Dermis blood vessel endothelial cell (primary cell): ENCODE measurements around the gene CEBPZ. TPM values are rescaled to one million over a fixed set of nuclear protein-coding genes. Genes with fewer than 3 reads are reported as not detected.

Experiments
- DNase-seq: peaks from one replicate; pipeline ENCODE4 v3.0.0; 2010
- total RNA-seq: library from RNA; depleted of rRNA; stranded (reverse); fragments of >200 nt; gene quantifications from 2 replicates; pipeline ENCODE4 v1.2.3, GENCODE V29; 2014

The CEBPZ gene
- total RNA-seq, 1 donor from 2014 or later: 56.0 TPM

- no peak for DNase-seq
These were observed 50.8 kb downstream of the CEBPZ start for GRCh38 chr2:37180640-37181039.

GRCh38 chr2:37180006-37180639, 51.3 kb downstream of the CEBPZ start:
- DNase-seq: no peak

DNA sequence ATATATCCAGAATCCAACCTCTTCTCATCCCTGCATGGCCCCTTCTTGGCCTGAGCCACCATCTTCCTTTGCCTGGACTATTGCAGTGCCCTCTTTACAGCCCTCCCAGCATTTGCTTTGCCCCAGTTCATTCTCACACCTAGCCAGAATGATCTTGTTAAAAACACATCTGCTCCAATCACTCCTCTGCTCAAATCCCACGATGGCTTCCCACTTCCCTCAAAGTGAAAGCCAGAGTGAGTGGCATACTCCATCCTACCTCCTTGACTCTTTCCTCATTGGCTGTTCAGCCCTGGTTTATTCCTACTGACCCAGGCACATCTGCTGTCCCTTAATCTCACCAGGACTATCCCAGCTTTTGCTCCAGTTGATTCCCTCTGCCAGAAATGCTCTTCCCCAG, 57.7 kb downstream of the CEBPZ start:
- no peak for DNase-seq

- DNase-seq: no peak
These were observed 59.8 kb downstream of the CEBPZ start for GRCh38 chr2:37171624-37171950.

DNA sequence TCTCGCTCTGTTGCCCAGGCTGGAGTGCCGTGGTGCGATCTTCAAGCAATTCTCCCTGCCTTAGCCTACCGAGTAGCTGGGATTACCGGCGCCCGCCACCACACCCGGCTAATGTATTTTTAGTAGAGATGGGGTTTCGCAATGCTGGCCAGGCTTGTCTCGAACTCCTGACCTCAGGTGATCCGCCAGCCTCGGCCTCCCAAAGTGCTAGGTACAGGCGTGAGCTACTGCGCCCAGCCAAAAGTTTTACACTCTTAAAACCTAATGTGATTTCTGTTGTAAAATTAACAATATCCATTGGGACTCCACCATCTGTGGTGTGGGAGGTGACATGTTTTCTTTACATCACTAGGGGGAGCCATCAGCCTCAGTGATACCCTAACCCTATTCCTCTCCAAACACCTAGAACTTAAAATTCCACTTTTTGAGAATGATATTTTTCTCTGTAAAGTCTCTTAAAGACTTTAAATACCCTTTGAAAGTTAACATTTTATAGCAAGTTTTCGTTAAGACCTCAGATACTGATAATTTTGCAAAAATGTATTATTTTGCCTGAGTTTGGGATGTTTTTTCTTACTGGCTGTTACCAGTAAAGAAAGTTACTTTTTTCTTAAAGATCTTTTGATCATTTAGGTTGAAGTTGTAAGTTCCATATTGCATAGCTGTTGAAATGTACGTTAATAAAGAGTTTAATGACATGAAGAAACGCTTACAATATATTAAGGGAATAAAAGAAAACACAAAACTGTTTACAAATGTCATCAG, 63.0 kb downstream of the CEBPZ start:
- DNase-seq: peak; percentile 73

GRCh38 chr2:37167636-37168180, 63.7 kb downstream of the CEBPZ start:
- peak; percentile 6 for DNase-seq

GRCh38 chr2:37164757-37165156, 66.6 kb downstream of the CEBPZ start:
- DNase-seq: no peak

DNA sequence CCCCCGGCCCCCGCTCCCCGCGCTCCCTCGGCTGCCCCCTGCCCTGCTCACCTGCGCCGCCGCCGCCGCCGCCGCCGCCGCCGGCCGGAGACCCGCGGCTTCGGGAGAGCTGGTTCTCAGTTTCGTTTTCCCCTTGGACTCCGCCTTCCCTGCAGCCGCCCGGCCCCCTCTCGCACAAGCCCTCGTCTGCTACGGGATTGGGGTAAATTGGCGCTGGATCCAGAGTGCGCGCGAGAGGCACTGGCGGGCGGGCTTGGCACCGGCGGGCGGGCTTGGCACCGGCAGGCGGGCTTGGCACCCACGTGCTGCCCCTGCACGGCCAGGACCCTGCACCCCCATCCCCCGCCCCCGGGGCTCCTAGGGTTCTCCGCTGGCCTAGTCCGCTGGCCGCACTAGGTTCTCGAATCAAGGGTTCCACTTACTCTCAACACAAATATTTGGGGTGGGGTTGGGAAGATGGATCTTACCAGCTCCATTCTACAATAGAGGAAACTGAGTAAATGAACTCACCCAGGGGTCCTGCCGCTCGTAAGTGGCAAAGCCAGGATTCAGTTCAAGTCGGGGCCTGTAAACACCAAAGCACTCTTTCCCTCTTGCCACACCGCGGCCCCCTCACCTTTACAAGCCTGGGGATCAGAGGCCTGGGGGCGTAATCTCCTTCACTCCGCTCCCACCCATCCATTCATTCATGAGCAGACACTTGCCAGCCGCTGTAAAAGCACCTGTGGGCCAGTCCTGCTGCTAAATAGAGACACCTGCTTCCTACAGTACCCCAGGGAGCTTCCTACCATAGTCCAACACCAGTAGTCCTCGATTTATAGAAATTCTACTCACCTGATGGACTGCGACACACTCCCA, 74.3 kb downstream of the CEBPZ start, which contains the start of gene EIF2AK2:
TSS of gene EIF2AK2 (minus strand) at position 124 of the 858 bp plus-strand sequence. CDS start 9,174 bp downstream, outside the sequence.
- peak; percentile 91 for DNase-seq

- DNase-seq: peak; percentile 58
These were observed 75.1 kb downstream of the CEBPZ start for GRCh38 chr2:37156071-37156856.

- DNase-seq: no peak
These were observed 76.6 kb downstream of the CEBPZ start for GRCh38 chr2:37154785-37155184.

GRCh38 chr2:37153224-37153623, 78.2 kb downstream of the CEBPZ start:
- no peak for DNase-seq

Other genes starting within 250 kb of the CEBPZ start
- 37.6 and 40.3 TPM in 2 replicates for gene HEATR5B, start 147.2 kb downstream of the CEBPZ start, total RNA-seq
- 6.0 and 9.4 TPM in 2 replicates for gene GPATCH11, start 147.1 kb downstream of the CEBPZ start, total RNA-seq
- 18.9 and 33.2 TPM in 2 replicates for gene EIF2AK2, start 74.6 kb downstream of the CEBPZ start, total RNA-seq
- gene SULT6B1, start 42.9 kb downstream of the CEBPZ start, total RNA-seq: not detected in 2 replicates
- 10.6 and 13.8 TPM in 2 replicates for gene CEBPZOS, start 35.1 kb downstream of the CEBPZ start, total RNA-seq
- gene NDUFAF7, start 62 bp upstream of the CEBPZ start, total RNA-seq: 11.3 and 15.7 TPM in 2 replicates
- gene PRKD3, start 93.2 kb upstream of the CEBPZ start, total RNA-seq: 76.5 and 77.1 TPM in 2 replicates
- gene QPCT, start 113.0 kb upstream of the CEBPZ start, total RNA-seq: 4.0 and 7.8 TPM in 2 replicates